Liver (tissue), 9 donors: Measurements from ENCODE around the gene LIX1L. TPM values are rescaled to one million over a fixed set of nuclear protein-coding genes. Genes with fewer than 3 reads are reported as not detected.

Experiments
- DNase-seq: peaks from one replicate; pipeline ENCODE4 v3.0.0-alpha.2; 2017; ENCODE audit warnings: low spot score
- H3K27ac ChIP-seq, 2 donors: one replicate each; pipeline ENCODE4 v1.7.0; 2013; ENCODE audit warnings: inconsistent platforms in 2 of 2, low read length in 2 of 2, control low read depth in 1 of 2, low read depth in 1 of 2, mild to moderate bottlenecking in 1 of 2
- H3K27me3 ChIP-seq, 4 donors: one replicate each; pipeline versions ENCODE4 v1.6.1 to v1.7.0; 2013; ENCODE audit warnings: low read length in 3 of 4, inconsistent platforms in 1 of 4, mild to moderate bottlenecking in 1 of 4, moderate library complexity in 1 of 4; ENCODE audit not compliant: control insufficient read depth in 4 of 4, insufficient read depth in 4 of 4
- H3K36me3 ChIP-seq, 4 donors: one replicate each; pipeline versions ENCODE4 v1.6.1 to v1.7.0; 2013; ENCODE audit warnings: low read length in 3 of 4, mild to moderate bottlenecking in 3 of 4, low read depth in 1 of 4, moderate library complexity in 1 of 4; ENCODE audit not compliant: control insufficient read depth in 4 of 4, insufficient read depth in 3 of 4
- H3K4me1 ChIP-seq, 4 donors: one replicate each; pipeline versions ENCODE4 v1.6.1 to v1.7.0; 2013; ENCODE audit warnings: low read length in 3 of 4, mild to moderate bottlenecking in 3 of 4, moderate library complexity in 1 of 4; ENCODE audit not compliant: control insufficient read depth in 4 of 4, insufficient read depth in 4 of 4
- H3K4me3 ChIP-seq, 3 donors: one replicate each; pipeline versions ENCODE4 v1.6.1 to v1.7.0; 2013; ENCODE audit warnings: low read length in 3 of 3, control low read depth in 1 of 3, low read depth in 1 of 3, mild to moderate bottlenecking in 1 of 3
- H3K9ac ChIP-seq, 2 donors: one replicate each; pipeline ENCODE4 v1.7.0; 2013; ENCODE audit warnings: low read length in 2 of 2, mild to moderate bottlenecking in 2 of 2, moderate library complexity in 2 of 2, control low read depth in 1 of 2, low read depth in 1 of 2
- H3K9me3 ChIP-seq, 4 donors: one replicate each; pipeline versions ENCODE4 v1.6.1 to v1.7.0; 2013; ENCODE audit warnings: low read length in 3 of 4; ENCODE audit not compliant: control insufficient read depth in 4 of 4
- CTCF ChIP-seq: fragments of 150-350 bp; IDR thresholded peaks from 2 replicates; pipeline ENCODE4 v1.5.1; 2017; ENCODE audit warnings: improper control_type of control experiment, low read depth, low read length; ENCODE audit not compliant: missing input control
- EGR1 ChIP-seq, 2 donors: IDR thresholded peaks; 2 replicates each; pipeline ENCODE4 v1.6.1; 2016 to 2018; ENCODE audit warnings: antibody characterized with exemption in 2 of 2, low read depth in 2 of 2
- GABPA ChIP-seq, 2 donors: IDR thresholded peaks in 1 of 2; conservative IDR thresholded peaks in 1 of 2; 2 replicates each; pipeline ENCODE4 v1.6.1; 2016; ENCODE audit warnings: antibody characterized with exemption in 2 of 2, mild to moderate bottlenecking in 1 of 2, moderate library complexity in 1 of 2
- HNF4A ChIP-seq, 2 donors: conservative IDR thresholded peaks; 2 replicates each; pipeline ENCODE4 v1.6.1; 2016; ENCODE audit warnings: antibody characterized with exemption in 2 of 2, mild to moderate bottlenecking in 2 of 2
- HNF4G ChIP-seq: IDR thresholded peaks from 2 replicates; pipeline ENCODE4 v1.6.1; 2016; ENCODE audit warnings: antibody characterized with exemption
- JUND ChIP-seq, 2 donors: IDR thresholded peaks; 2 replicates each; pipeline ENCODE4 v1.6.1; 2016; ENCODE audit warnings: antibody characterized with exemption in 2 of 2
- MAX ChIP-seq: IDR thresholded peaks from 2 replicates; pipeline ENCODE4 v1.6.1; 2016; ENCODE audit warnings: antibody characterized with exemption
- NR2F2 ChIP-seq: IDR thresholded peaks from 2 replicates; pipeline ENCODE4 v1.6.1; 2016; ENCODE audit warnings: antibody characterized with exemption
- RAD21 ChIP-seq, 2 donors: IDR thresholded peaks; 2 replicates each; pipeline ENCODE4 v1.6.1; 2016; ENCODE audit warnings: antibody characterized with exemption in 2 of 2, mild to moderate bottlenecking in 2 of 2
- RXRA ChIP-seq, 2 donors: IDR thresholded peaks; 2 replicates each; pipeline ENCODE4 v1.6.1; 2017 to 2018; ENCODE audit warnings: antibody characterized with exemption in 2 of 2, mild to moderate bottlenecking in 1 of 2
- SP1 ChIP-seq: IDR thresholded peaks from 2 replicates; pipeline ENCODE4 v1.6.1; 2018; ENCODE audit warnings: antibody characterized with exemption, mild to moderate bottlenecking
- YY1 ChIP-seq: IDR thresholded peaks from 2 replicates; pipeline ENCODE4 v1.6.1; 2016; ENCODE audit warnings: antibody characterized with exemption, mild to moderate bottlenecking
- ZBTB33 ChIP-seq: IDR thresholded peaks from 2 replicates; pipeline ENCODE4 v1.6.1; 2016; ENCODE audit warnings: antibody characterized with exemption
- WGBS: extraction: QIAGEN DNeasy Blood & Tissue Kit; methylation state at CpG from one replicate; pipeline ENCODE4 v1.1.7; 2013; 5-methylcytosine and 5-hydroxymethylcytosine counted together
- polyA plus RNA-seq, 2 donors: library from polyadenylated mRNA; stranded (reverse) in 1 of 2; unstranded in 1 of 2; fragments of 200-250 nt in 1 of 2; fragments of >200 nt in 1 of 2; fragmentation: Nextera tagmentation in 1 of 2; extraction: Ambion mirVana in 1 of 2; gene quantifications; one replicate each; pipeline versions ENCODE4 v1.2.1 to v1.2.3, GENCODE V29; 2013 to 2015
- total RNA-seq, 2 donors: library from RNA; depleted of rRNA; stranded (reverse); fragments of >200 nt; gene quantifications; one replicate each; pipeline ENCODE4 v1.2.3, GENCODE V29; 2014
- TF ChIP-seq, protein P1 (sequence below): IDR thresholded peaks from 2 replicates; pipeline ENCODE4 v1.6.1; 2016; ENCODE audit warnings: antibody characterized with exemption
- donor health status: healthy.
- donor health status: healthy.
- donor health status: healthy.
- donor health status: healthy.
- donor health status: healthy.

Gene LIX1L
- total and polyA plus RNA-seq, 4 donors, result 4.6 to 8.6 (median 6.3) TPM

- peaks cover 3 to 8% (median 6%) of the 10 kb centered on the region in 4 donors for H3K36me3 ChIP-seq
- H3K27me3 ChIP-seq, result no peaks in the 10 kb centered on the region
- peaks cover 0 to 4% (median 0%) of the 10 kb centered on the region in 4 donors for H3K4me1 ChIP-seq
- no peaks in the 10 kb centered on the region for H3K9me3 ChIP-seq
- TF ChIP-seq MAX, result no peak
- no peak for TF ChIP-seq SP1
- TF ChIP-seq RAD21 (IDR thresholded peaks at IDR 0.05), result no peak
- TF ChIP-seq ZBTB33, result no peak
- no peak for TF ChIP-seq NR2F2
- no peak for TF ChIP-seq HNF4A (conservative IDR thresholded peaks at IDR 0.05)
- TF ChIP-seq, protein P1, sequence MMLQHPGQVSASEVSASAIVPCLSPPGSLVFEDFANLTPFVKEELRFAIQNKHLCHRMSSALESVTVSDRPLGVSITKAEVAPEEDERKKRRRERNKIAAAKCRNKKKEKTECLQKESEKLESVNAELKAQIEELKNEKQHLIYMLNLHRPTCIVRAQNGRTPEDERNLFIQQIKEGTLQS, result no peak
- WGBS, result 94% methylated on average over 6 of the region's 6 CpGs
- H3K27ac ChIP-seq, result no peak overlapping the region
- no peak overlapping the region for H3K9ac ChIP-seq
- no peak for DNase-seq
- no peak overlapping the region for H3K4me3 ChIP-seq
These were observed 14.9 kb downstream of the LIX1L start for GRCh38 chr1:145942871-145943270.

GRCh38 chr1:145942405-145942804 is 15.4 kb downstream of the LIX1L start:
- no peaks in the 10 kb centered on the region for H3K27me3 ChIP-seq
- peaks cover 0 to 4% (median under 1%) of the 10 kb centered on the region in 4 donors for H3K4me1 ChIP-seq
- 93% methylated on average over 4 of the region's 4 CpGs for WGBS
- TF ChIP-seq HNF4A (conservative IDR thresholded peaks at IDR 0.05) (no peak), HNF4G (no peak), RAD21 (IDR thresholded peaks at IDR 0.05) (no peak), RXRA (IDR thresholded peaks at IDR 0.05) (no peak), CTCF (no peak), GABPA (IDR thresholded peaks at IDR 0.05 in 1 of 2, conservative IDR thresholded peaks at IDR 0.05 in 1 of 2) (no peak), NR2F2 (no peak), EGR1 (IDR thresholded peaks at IDR 0.05; ENCODE audit: low read depth in 2 of 2) (no peak), JUND (IDR thresholded peaks at IDR 0.05) (no peak), YY1 (no peak), ZBTB33 (no peak)
- TF ChIP-seq, protein P1, result no peak
- no peak for DNase-seq
- H3K36me3 ChIP-seq, result peaks cover 3 to 8% (median 6%) of the 10 kb centered on the region in 4 donors
- no peak overlapping the region for H3K4me3 ChIP-seq
- H3K9me3 ChIP-seq, result no peaks in the 10 kb centered on the region
- no peak overlapping the region for H3K27ac ChIP-seq
- no peak overlapping the region for H3K9ac ChIP-seq
